GM18499 (cell line): ENCODE results near the gene SETD1A.

Experiments
- ATAC-seq: cut with Tn5 transposase; IDR thresholded peaks from one replicate; pipeline ENCODE4 v1.9.1; 2021; ENCODE audit warnings: moderate number of reproducible peaks; ENCODE audit not compliant: insufficient read depth, unreplicated experiment

SETD1A gene

DNA sequence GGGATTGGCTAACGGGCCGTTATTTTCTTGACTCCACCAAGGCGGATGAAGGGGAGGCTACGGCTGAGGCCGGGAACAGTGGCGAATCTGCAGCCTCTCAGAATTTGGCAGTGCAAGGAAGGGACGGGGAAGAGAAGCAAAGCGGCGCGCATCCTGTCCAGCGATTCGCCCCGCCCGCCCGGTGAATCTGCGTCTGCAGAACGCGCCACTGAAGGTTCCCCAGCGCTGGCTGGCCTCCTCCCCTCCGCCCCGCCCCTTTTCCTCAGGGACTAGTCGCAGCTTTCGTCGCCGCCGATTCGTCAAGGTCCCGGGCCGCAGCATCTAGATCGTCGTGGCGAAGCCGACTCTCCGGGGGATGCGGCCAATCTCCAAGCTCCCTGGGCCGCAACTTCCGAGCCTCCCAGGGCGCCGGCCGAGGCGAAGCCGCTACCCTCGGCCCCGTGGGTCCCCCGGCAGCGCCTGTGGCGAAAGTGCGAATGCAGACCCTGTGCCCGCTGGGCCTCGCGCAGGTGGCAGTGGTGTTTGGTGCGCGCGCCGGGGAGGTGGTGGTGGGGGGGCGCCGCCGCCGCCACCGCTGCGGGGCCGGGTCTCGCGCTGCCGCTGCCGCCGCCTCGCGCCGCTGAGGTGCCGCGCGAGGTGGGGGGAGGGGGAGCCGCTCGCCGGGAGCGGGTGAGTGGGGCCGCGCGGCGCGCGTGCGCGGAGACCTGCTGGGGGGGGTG is at the start of gene SETD1A:
TSS of gene SETD1A (plus strand) at position 299 of the 719 bp plus-strand sequence. CDS start 978 bp downstream, outside the sequence.
- peak; percentile 56 for ATAC-seq

DNA sequence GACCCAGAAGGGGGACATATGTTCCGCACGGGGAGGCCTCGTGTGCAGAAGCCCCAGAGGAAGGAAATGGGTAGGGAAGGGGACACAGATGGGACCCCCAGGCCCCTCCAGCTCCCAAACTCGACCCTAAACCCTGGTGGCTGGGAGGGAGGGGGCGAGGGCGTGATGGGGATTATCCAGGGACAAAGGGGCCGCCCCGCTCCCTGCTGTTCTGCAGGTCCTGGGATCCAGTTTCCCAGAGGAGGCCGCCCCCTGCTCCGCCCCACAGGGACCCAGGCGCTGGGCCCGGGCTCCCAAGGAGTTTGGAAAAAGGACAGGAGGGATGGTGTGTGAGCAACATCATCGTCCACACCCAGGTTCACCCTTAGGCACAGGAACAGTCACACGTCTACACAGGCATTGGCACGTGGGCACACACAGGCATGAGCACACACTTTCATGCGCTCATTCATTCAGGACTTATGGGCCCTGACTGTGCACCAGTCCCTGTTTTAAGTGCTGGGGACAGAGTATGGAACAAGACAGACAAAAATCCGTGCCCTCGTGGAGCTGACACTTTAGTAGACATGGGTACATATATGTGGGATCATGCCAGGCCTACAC is 47.0 kb upstream of the SETD1A start:
- no peak for ATAC-seq

DNA sequence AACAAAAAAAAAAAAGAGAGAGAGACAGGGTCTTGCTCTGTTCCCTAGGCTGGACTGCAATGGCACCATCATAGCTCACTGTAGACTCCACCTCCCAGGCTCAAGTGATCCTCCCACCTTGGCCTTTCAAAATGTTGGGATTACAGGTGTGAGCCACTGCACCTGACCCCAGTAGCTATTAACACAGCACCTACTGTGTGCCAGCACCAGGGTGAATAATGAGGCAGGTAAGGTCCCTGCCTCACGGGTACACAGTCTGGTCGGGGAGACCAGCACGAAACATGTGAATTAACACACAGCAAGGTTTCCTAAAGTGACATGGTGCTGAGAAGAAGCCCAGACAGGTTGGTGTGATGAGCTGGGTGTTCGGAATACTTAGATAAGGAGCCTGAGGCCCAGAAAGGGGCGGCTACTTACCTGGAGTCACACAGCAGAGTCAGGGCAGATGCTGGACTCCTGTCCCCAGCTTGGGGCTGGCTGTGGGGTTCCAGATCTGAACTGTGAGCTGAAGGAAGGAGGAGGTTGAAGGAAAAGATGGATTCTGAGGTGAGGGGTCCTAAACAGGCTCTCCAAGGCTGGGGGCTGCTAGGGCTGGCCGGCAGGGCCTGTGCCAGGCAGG is 44.7 kb upstream of the SETD1A start:
- ATAC-seq, result no peak

DNA sequence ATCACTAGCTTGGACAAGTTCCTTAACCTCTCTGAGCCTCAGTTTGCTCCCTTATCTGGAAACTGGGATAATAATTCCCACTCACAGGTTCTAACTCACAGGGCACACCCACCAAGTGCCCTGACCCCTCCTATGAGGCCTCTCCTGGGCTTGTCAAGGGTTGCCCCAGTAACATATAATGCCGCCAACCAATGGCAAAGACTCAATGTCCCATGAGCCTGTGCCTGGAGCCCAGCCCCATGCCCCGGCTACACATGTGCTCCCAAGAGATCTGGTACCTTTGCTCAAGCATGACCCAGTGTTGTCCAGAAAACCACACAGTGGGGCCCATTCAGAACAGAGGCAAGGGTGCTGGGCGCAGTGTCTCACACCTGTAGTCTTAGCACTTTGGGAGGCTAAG is 42.7 kb upstream of the SETD1A start:
- no peak for ATAC-seq

DNA sequence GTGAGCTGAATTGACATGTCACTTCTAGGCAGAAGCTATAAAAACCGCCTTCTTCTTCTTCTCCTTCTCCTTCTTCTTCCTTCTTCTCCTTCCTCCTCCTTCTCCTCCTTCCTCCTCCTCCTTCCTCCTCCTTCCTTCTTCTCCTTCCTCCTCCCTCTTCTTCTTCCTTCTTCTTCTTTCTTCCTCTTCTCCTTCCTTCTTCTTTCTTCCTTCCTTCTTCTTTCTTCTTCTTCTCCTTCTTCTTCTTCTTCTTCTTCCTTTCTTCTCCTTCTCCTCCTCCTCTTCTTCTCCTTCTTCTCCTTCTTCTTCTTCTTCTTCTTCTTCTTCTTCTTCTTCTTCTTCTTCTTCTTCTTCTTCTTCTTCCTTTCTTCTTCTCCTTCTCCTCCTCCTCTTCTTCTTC is 38.9 kb upstream of the SETD1A start:
- no peak for ATAC-seq

DNA sequence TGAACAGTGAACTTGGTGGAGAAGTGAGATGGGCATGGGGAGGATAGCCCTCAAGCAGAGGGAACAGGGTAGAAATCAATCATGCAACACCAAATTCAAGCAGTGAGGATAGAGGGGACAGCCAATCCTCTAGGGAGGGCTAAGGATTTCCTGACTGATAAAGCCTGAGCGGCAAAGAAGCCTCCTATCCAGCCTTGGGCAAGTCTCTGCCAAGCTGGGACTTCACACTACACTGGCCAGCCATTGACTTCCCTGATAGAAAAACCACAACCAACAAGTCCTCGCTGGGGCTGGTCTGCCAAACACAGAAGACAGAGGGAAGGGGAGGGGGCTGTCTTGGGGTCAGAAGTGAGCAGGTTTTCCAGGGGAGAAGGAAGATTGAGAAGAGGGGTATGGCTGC is 36.7 kb upstream of the SETD1A start:
- no peak for ATAC-seq

DNA sequence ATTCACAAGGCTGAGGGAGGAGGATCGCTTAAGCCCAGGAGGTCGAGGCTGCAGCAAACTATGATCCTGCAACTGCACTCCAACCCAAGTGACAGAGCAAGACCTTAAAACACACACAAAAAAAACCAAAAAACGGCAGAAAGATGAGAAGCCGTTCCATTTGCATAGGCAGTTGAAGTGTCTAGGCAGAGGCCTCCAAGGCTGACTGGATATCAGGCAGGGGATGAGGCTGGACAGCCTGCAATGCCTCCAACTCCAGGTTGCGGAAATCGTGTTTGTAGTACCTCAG is 36.2 kb upstream of the SETD1A start:
- no peak for ATAC-seq

DNA sequence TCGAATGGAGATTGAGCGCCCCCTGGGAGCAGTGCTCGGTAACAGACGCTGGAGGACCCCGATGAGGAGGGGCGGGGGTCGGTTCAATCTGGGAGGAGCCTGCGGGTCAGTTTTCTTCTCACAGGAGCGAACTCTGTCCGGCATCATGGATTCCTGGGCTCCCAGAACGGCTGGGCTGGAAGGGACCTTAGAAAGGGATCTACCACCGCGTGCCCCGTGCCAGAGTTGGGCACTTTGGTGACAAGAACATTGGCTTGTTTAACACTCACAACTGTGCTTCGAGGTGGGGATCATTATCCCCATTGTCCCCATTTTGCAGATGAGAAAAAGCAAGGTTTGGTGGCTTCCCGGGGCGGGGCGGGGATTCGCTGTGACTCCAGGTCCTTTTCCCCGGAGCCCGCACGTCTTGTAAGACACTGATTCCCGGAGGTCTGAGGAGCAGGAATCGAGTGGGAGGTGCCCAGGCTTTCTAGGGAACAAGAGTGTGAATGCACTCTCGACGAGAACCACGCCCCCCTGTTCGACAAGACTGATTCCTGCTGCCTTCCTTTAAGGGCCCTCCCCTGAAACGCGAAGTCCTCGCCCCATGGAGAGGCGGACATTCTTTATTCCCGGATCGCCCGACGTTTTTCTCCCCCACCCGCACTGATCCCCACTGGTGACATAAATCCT is 35.7 kb upstream of the SETD1A start:
- ATAC-seq, result no peak

DNA sequence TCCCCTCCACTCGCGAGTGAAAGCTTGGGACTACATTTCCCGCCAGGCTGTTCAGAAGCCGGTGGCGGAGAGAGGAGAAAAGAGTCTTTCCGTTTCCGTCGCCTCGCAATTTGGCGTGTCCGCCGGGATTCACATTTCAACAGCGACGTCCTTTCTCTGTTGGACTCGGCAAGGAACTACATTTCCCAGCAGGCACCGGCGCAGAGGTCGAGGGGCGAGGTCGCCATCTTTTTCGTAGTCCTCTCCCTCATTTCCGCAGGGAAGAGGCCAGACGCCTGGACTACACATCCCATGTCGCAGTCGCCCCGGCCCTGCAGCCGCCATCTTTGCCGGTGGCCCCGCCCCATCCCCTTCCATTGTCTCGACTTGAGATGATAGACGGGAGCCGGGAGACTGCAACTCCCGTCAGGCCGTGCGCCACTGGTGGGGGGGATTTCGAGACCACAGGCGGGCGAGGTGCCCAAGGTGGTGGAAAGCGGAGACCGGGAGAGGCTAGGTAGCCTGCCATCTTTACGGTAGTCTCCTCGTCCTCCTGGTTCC is 35.1 kb upstream of the SETD1A start:
- peak; percentile 69 for ATAC-seq

DNA sequence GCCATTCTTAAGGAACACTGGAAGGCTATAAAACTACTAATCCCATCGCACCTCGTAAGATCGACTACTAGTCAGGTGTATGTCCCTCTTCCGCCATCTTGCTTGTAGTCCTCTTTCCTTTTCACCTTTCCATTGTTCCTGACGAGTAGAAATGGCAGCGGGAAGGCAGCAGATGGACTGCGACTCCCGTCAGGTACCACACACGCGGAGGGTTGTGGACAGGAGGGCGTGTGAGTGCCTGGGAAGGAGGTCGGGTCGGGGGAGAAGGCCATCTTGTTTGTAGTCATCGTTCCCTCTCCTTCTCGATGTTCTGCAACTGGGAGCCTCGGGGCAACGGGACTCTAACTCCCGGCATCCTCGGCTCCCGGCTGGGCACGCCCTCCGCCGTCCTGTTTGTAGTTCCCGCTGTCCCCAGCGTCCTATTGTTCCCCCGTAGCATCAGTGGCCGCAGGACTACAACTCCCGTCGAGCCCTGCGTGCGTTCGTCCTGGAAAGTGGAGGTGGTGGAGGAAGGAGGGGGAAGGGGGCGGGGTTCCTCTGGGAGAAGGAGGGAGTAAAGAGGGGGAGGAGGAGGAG is 34.5 kb upstream of the SETD1A start:
- peak; percentile 47 for ATAC-seq

DNA sequence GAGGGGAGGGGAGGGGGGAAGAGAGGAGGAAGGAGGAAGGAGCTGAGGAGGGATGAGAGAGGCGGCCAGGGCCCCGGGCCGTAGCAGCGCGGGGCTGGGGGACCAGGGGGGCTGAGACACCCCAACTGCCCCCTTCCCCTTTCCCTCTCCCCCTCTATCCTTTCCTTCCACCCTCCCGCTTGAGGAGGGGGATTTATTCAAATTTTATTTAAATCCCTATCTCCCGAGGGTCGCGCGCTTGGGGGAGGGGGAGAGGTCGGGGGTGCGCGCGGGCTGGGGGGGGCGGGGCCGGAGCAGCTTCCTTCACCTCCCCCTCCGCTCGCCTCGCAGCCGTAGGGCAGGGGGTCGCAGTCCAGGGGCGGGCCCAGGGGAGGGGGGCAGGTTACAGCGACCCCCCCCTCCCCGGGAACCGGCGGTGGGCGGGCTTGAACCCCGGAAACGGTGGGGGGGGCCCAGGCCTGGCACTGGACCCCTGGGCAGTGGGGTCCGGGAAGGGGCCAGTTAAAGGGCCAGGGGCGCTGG is 33.9 kb upstream of the SETD1A start, which contains the start of gene FBXL19:
TSS of gene FBXL19 (plus strand) at position 19 of the 522 bp plus-strand sequence. CDS start 2,183 bp downstream, outside the sequence.
- no peak for ATAC-seq

DNA sequence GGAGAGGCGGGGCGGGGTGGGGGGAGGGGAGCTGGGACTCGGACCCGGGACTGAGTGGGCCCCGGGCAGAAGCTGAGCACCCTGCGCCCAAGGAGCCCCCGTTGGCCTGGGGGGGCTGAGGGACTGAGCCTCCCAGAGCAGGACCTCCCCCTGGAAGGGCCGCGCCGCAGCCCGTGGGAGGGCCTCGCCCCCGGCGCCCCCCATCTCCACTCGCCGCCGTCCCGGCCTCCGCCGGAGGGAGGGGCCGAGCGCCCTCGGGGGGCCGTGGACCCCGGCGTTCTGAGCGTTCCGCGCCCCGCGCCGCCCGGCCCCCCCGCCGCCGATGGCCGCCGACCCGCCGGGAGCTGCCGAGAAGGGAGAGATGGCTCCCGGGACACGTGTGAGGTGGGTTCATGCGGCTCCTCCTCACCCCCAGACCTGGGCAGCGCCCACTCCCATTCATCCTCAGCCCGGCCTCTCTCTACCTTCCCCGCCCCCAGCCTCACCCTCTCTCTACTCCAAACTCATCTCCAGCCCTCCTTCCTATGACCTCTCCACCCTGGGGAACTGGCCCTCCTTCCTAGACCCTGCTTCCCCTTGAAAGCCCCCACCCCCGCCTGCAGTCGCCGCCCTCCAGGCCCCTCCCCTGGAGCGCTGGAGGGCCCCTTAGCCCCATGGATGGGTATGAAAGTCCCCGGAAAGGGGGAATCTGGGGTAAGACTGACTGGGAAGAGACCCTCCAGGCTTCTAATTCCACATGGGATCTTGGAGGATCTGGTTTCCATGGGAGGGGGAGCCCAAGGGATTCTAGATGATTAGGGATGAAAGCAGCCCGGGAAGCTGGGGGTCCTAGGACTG is 33.3 kb upstream of the SETD1A start:
- ATAC-seq, result no peak

DNA sequence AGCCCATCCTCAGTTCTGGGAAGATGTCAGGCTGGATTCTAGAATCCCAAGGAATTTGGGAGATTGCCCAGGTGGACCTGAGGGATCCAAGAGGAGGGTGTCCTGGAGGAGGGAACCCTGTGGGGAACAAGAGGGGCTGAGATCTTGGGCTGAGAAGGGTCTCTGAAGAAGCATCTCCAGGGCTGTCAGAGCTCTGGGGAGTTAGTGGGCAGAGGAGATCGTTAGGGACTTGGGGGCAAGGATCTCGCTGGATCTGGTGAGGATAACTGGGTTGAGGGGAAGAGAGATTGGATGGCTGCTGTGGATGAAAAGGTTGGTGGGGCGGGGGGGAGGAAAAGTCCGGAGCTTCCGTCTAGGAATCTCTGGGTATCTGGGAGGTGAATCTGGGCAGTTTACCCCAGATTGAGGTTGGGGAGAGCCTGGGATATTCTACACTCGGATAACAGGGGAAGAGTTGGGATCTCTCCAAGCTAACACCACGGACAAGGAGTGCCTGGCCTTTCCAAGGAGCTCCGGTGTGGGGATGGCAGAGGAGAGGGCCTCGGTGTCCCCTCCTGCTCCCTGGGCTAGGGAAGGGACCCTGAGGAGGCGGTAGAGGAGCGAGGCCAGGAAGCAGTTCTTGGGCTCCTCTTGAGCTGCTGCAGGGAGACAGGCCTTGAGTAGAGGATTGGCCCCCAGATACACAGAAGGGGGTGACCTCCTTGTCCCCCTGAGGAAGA is 32.5 kb upstream of the SETD1A start:
- ATAC-seq, result no peak

DNA sequence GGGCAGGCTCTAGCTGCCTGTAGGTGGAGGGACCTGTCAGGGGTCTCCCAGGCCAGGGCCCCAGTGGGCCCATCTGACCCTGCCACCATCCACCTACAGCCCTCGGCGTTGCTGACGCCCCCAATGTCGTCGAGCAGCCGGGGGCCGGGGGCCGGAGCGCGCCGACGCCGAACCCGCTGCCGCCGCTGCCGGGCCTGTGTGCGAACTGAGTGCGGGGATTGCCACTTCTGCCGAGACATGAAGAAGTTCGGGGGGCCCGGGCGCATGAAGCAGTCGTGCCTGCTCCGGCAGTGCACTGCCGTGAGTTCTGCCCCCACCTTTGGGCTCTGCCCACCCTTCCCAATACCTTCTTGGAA is 31.9 kb upstream of the SETD1A start:
- no peak for ATAC-seq

DNA sequence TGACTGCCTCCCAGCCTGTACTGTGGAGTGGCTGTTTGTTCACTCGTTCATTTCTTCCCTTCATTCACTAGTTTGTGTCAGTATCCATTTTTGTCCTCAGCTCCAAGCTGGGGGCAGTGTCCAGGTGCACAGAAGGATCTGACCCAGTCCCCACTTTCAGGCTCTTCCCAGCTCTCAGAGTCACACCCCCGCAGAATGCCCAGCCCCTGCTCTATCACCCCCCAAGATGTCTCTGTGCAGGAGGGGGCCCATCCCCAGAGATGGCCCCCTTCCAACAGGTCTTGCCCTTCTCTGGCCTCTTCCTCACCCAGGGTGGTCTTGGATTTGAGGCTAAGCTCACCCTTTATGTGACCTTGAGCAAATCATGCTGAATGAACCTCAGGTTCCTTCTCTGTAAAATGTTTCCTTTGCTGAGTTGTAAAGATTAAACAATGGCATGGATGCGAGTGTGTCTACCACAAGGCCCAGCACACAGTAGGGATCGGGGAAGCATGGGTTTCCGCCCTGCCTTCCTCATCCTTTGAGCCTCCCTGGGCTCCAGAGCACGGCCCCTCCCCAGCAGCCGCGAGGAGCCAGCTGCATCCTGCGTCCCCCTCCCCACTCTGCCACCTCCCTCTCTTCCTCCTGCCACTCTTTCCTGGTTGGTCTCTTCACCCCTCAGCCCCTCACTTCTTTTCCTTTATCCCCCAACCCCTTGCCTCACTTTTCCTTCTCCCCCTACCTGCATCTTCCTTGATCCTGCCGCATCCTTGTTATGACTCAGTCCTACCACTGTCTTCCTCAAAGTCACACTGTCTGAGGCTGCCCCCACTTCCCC is 31.4 kb upstream of the SETD1A start:
- ATAC-seq, result no peak

DNA sequence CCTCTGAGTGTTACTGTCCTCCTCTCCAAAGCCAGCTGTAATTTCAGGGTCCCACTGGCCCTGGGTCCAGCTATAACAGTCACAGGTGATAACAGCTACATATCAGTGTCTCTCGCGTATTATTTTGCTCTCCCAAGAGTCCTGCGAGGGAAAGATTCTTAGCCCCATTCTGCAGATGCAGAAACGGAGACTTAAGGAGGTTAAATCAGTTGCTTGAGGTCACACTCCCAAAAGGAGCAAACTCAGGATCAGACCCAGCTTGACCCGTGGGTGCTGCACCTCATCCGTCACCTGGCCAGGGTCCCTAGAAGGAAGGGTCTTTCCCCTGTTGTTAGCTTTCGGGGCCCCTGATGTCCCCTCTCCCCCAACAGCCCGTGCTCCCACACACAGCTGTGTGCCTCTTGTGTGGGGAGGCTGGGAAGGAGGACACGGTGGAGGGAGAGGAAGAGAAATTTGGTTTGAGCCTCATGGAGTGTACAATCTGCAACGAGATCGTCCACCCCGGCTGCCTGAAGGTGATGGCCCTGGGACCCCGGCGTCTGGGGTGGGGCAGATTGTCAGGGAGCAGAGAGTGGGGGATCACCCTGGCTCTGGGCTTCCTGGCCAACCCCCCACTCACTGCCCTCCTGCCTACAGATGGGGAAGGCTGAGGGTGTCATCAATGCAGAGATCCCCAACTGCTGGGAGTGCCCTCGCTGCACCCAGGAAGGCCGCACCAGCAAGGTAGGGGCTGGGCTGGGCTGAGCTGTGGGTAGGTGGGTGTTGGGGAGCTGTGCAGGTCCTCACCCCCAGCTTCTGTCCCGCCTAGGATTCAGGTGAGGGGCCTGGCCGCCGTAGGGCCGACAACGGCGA is 30.4 kb upstream of the SETD1A start:
- ATAC-seq, result no peak

DNA sequence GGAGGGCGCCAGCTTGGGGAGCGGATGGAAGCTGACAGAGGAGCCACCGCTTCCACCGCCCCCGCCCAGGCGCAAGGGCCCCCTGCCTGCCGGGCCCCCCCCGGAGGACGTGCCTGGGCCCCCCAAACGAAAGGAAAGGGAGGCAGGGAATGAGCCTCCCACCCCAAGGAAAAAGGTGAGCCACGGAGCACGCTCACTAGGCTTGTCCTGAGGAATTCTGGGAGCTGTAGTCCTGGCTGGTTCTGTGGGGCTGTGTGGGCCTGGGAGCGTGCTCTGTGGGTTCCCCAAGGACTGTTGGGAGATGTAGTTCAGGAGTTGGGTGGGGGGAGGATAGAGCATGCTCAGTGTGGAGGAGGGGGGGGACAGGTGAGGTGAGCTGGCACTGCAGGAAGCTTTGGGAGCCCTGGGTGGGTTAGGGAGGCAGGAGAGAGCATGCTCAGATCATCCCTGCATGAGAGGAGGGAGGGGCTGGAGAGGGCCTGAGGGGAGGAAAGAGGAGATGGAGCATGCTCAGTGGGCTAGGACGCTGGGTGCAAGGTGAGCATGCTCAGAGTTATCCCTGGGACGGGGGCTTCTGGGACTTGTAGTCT is 29.7 kb upstream of the SETD1A start:
- no peak for ATAC-seq
